Lower leg skin (tissue), 3 donors: ENCODE data around the gene DROSHA.

Experiments used
- POLR2A ChIP-seq, 2 donors: fragments of 450-650 bp; IDR thresholded peaks; one replicate each; pipeline ENCODE4 v1.6.1; 2016 to 2017; ENCODE audit warnings: antibody characterized with exemption in 2 of 2, mild to moderate bottlenecking in 1 of 2, moderate library complexity in 1 of 2
- TF ChIP-seq, protein P1 (sequence below), 3 donors: fragments of 450-650 bp; IDR thresholded peaks; one replicate each; pipeline ENCODE4 v1.5.1; 2016; ENCODE audit warnings: antibody characterized with exemption in 3 of 3, mild to moderate bottlenecking in 3 of 3, moderate library complexity in 2 of 3

DNA sequence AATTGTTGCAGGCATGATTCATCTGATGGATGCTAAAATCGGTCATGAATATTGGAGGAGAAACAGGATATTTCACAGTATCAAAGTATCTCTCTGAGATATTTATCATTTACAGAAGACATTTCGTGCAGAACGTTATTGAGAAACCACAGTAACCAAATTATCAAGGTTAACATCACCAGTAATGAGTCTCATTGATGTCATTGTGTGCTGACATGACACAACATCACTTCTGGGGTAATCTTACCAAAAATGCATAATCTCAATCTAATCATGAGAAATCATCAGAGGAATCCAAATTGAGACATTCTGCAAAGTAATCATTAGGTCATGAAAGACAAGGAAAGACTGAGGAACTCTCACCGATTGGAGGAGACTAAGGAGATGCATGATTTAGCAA lies 42.9 kb upstream of the DROSHA start:
- TF ChIP-seq, protein P1, sequence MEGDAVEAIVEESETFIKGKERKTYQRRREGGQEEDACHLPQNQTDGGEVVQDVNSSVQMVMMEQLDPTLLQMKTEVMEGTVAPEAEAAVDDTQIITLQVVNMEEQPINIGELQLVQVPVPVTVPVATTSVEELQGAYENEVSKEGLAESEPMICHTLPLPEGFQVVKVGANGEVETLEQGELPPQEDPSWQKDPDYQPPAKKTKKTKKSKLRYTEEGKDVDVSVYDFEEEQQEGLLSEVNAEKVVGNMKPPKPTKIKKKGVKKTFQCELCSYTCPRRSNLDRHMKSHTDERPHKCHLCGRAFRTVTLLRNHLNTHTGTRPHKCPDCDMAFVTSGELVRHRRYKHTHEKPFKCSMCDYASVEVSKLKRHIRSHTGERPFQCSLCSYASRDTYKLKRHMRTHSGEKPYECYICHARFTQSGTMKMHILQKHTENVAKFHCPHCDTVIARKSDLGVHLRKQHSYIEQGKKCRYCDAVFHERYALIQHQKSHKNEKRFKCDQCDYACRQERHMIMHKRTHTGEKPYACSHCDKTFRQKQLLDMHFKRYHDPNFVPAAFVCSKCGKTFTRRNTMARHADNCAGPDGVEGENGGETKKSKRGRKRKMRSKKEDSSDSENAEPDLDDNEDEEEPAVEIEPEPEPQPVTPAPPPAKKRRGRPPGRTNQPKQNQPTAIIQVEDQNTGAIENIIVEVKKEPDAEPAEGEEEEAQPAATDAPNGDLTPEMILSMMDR (IDR thresholded peaks at IDR 0.05) = no peak
- no peak for TF ChIP-seq POLR2A (IDR thresholded peaks at IDR 0.05)
